ENCODE results near the gene MTM1.

Gene MTM1

DNA sequence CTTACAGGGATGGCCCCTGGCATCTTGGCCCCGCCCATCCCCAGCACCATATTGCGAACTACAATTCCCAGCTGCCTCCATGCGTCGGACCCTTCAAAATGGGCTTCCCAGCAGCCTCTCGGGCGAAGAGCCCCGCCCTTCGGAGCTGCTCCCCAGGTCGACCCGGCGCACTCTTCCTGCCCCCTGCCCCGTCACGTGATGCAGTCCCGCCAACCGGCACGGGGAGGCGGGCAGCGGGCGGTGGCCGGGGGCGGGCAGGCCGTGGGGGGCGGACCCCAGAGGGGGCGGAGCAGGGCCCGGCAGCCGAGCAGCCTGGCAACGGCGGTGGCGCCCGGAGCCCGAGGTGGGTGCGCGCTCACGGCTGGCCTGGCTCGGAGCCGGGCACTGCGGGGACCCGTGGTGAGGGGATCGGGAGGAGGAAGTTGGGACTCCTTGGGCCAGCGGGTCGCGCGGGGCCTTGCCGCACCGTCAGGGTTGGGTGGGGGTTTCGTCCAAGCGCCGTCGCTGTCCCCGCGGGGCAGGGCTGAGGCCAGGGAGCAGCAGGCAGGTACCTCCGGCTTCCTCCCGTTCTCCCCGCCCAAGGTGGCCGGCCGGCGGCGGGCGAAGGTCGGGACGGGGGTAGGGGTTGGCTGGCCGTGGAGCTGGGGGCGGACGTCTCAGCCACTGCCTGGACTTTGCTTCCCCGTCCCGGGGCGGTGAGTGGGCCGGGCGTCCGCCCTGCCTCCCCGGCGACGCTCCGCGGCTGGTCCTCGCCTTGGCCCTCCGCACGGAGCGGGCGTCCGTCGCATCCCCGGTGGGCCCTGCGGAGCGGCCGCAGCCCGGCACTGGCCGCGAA lies at the start of gene MTM1:
Gene MTM1 (plus strand): TSS at position 302 of the 835 bp plus-strand sequence. CDS start 23,994 bp downstream, outside the sequence.
- DNase-seq = peak; percentile 95

GRCh38 chrX:150522494-150522893 lies 45.9 kb upstream of the MTM1 start:
- no peak for DNase-seq

DNA sequence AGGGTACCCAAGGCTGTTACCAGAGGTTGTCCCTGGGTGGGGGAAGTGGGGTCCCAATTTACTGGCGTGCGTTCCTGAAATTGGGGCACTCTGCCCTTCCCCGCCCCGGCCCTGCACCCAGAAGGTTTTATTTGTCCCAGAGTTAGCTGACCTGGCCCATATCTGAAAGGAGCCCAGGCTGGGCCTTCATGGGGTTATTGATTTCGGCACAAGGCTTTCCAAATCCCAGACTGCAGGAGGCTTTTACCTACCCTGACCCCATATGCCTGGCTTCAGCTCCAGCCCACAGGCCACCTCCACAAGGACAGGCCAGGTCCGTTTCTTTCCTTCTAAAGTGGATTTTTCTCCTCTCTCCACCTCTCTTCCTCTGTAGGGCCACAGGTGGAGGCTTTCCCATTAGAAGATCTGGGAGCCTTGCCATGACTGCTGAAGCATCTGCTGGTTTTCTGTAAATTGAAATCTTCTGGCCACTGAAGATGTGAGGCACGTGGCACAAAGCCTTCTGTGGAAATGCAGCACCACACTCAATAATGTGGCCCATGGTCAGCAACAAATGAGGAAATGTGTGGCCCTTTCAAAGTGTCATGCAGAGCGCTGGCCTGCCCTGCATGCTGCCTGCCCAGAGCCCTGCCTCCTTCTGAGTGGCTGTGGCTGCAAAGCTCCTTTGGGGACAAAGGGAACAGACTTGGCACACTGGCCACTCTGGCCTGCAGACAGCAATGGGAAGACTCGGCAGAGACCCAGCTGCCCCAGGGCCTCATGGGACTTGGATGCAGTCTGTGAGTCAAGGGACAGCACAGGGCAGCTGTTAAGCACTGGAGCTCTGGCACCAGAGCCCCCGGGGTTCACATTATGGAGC lies 43.1 kb upstream of the MTM1 start:
- no peak for DNase-seq

GRCh38 chrX:150526692-150527091 lies 41.7 kb upstream of the MTM1 start:
- no peak for DNase-seq

DNA sequence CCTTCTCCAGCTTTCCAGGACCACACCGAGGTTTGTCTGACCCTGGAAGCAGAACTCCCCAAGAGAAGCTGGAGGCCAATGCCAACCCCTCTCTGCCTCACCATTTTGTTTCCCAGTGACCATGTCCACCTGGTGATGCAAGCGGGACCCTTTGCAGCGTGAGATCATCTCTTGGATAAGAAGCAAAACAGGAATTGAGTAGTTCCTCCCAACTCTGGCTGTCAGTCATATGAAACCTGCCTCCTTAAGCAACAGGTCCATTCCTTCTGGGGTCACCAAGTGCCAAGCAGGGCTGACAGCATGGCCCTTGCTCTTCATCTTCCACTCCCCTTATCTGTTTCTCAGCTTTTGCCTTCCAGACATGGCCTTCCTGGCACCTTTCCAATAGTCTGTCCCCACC lies 41.3 kb upstream of the MTM1 start:
- DNase-seq = no peak

DNA sequence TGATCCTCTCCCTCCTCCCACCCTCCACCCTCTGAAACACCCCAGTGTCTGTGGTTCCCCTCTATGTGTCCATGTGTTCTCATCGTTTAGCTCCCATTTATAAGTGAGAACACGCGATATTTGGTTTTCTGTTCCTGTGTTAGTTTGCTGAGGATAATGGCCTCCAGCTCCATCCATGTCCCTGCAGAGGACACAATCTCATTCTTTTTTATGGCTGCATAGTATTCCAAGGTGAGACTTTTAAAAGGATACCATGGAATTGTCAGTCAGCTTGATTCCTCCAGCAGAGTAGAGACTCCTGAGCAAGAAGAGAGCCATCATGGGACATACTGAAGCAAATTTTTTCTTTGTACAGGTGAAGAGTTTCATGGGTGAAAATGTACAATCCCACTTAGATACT lies 38.8 kb upstream of the MTM1 start:
- no peak for DNase-seq

DNA sequence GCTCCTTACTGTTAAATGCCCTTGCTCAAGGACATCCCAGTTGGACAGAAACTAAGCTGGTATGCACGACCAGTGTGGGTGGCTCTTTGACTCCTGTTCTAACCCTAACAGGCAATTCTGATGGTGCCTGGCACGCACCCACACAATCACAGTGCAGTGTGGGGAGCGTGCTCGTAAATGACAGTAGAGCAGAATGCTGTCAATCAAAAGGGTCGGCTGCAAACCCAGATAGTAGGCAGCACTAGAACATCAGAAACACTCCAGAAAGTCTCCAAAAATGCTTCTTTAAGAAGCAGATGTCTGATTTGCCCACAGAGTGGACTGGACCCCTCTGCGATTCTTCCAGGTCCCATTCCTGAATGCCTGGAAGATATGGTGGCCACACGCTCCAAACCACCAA lies 37.6 kb upstream of the MTM1 start:
- no peak for DNase-seq

DNA sequence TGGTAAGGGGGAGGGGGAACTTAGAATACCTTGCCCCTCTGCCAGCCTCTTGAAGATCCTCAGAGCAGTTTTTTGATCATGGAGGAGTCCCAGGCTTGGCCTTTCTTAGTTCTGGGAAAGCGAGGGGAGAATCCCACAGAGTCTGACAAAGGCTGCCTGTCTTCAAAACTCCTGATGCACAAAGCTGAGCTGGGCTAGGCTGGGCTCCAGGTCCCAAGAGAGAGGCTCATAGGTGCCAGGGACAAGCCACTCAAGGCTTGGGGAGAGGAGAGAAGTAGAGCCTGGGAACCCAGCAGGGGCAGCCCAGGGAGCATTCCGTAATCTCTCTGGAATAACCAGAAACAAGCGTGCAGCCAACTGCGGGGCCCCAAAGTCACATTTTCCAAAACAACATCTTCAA lies 37.0 kb upstream of the MTM1 start:
- DNase-seq = no peak

DNA sequence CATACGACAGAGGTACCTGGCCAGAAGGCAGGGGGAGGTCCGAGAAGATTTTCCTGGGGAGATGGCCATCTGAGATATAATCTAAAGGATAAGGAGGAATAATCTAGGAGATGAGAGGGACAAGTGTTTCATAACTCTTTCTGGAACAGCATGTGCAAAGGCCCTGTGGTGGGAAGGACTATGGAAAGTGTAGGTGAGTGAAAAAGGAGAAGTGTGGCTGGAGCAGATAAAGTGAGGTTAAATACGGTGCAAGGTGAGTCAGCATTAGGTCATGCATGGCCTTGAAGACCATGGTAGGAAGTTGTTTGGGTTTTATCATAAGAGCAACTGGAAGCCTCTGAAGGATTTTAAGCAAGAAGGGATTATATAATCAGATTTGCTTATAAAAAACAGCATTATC lies 34.6 kb upstream of the MTM1 start:
- no peak for DNase-seq

DNA sequence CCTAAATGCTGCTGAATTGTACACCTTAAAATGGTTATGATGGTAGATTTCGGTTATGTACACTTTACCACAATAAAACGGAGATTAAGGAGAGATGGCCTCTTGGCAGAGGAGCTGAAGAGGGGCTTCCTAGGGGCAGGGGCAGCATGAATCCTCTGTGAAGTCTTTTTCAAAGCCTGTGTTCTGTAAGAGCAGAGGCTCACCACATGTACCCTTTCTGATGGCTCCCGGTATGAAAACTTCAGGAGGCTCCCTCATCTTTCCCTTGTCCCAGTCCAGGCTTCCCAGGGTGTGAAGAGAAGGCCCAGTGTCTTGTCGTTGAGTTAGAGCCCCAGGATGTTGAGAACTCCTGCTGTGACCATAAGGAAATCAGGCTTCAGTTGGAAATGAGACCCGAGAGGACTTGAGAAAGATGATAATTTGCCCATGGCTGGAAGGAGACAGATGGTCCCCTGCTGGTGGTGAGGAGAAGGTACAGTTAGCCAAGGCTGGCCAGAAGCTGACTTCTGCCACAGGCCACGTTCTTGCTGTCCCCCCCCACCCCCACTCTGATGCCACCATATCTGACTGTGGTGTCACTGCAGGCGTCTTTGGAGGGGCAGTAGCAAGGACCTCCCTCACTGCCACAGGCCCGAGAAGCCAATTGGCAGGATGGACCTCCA lies 31.8 kb upstream of the MTM1 start:
- DNase-seq = no peak

DNA sequence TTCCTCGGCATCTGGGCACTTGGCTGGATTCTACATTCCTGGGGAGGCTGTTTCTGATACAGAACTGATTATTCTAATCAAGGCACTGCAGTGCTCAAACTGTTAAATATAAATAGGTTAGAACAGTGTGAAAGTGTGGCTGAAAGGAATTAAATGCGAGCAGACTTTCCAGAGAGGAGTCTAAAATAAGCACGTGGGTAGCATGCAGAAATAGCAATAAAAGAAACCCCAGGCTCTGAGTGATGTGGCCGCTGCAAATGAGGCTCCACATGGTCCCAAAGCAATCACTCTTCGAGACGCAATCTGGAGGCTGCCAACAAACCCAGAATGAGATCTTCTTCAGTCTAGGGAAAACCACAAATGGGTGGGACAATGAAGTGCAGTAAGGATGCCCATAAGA lies 30.6 kb upstream of the MTM1 start:
- DNase-seq = no peak

- DNase-seq = no peak
These were observed 27.5 kb upstream of the MTM1 start for GRCh38 chrX:150540965-150541364.

DNA sequence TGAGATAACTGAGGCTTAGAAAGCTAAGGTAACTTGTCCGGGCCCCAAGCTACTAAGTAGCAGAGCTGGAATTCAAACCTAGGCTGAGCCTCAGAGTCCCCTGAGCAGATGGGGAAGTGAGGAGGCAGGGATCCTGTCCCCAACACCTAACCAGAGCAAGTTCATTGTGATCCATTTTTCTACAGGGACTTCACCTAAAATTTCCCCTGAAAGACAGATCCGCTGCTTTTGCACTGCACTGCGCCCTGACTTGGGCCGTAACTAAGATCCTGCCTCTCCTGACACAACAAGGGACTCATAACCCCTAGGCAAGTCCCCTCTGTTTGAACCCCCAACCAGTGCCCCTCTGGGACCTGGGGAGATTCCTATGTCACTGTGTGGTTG lies 25.6 kb upstream of the MTM1 start:
- no peak for DNase-seq

DNA sequence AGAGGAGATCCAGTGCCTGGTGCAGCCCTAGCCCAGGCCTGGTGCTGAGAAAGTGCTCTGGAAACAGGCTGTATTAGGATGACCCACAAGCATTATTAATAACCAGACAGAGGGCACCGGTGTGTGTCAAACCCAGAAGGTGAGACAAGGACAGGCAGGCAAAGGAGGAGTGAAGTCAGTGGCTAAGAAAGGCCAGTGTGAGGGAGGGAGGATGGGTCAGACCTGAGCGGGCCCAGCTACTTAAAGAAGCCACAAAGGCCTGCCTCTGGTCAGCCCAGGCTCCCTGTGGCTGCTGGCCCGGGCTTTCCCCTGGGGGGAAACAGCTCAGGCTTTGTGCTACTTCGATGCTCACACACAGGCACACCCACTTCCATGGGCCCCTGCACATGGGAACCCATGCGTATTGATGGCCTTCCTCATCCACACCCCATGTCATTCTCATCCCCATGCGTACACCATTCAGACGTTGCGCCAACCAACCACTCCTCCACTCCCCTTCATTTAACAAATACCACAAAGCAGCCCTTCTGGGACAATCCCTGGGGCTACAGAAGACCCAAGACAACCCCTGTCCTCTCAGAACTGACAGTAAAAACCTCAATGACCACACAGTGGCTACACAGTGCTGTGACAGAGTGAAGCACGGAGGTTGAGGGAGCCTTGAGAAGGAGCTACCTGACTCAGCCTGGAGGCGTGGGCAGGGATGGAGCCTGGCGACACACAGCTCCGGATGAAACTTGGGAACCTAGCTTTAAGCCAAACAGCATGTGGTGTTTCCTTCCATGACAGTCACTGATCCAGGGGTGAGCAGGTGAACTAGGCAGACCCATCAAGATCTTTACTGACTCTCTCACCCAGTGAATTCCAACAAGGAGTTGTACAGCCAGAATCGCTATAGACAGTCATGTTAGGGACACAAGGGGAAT lies 24.9 kb upstream of the MTM1 start:
- DNase-seq = no peak

DNA sequence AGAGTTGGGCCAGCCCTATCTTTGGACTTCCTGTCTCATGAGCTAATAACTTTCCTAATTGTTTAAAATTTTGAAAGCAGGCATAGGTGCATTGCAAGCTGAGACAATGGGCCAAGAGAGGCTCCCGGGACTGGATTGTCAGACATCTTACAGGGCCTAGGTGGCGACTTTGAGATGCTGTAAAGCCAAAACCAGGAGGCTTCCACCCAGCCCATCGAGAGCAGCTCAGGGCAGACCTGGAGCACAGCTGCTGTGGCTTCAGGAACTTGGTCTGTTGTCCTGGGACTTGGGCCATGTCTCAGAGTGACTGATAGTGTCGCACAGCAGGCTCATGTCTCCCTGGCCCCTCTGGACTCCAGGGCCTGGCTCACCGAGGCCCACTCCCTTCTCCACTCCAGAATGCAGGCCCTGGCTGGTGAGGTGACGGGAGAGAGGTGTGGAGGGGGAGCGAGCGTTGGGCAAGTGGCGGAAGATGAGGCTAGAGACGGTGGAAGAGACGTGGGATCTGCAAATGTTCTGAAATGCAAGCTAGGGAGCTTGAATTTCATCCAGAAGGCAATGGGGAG lies 24.1 kb upstream of the MTM1 start:
- DNase-seq = no peak

DNA sequence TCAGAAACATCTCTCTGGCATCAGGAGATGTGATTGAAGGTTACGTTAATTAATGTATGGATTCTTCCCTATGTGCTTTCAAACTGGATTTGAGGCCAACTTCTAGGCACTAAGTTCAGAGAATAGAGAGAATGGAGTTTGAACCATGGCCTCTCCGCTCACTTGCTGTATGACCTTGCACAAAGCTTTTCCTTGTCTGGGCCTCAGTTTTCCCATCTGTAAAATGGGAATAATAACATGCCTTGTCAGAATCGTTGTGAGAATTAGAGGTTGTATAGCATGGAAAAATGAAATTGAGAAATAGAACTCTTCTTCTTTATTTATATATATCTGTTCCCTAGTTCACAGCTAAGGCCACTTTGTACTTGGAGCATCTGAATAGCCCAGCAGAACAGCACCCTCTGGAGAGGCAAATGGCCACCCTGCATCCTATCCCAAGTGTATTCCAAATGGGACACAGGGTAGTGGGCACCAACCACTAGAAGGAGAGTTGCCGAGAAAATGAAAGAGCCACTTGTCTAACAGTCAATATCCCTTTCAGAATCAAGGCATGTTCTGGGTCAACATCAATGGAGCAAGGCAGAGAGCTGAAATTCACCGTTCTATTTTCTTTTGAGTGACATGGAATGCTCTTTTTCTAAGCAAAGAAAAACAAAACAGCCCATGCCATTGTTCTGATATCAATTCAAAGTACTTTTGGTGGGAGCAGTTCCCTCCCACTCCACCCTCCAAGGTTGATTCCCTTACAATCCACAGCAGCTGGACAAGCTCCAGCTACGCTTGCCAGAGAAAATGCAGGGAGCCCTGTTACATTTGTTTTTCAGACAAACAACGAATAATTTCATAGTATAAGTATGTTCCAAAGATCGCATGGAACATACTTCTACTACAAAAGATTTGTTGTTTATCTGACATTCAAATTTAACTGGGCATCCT lies 23.3 kb upstream of the MTM1 start:
- no peak for DNase-seq

DNA sequence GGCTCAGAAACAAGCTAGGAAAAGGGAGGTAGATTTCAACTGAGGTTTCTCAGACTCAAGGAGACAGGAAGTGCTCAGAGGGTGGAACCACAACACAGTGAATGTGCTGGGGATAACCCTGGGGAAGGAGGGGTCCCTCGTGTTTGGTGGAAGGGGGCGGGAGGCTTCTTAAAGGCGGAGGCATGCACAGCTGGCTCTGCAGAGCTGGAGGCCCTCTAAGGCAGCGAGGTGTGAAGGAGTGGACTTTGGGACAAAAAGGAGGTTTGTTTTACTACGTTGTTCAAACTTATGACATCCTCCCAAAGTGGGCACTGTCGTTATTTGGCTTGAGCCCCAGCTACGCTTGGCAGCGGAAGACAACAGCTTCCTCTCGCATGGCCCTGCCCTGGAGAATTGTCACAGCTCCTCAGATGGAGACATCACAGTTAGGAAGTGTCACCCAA lies 21.7 kb upstream of the MTM1 start:
- no peak for DNase-seq

GRCh38 chrX:150547375-150548115 lies 20.9 kb upstream of the MTM1 start:
- peak; percentile 74 for DNase-seq

- DNase-seq = no peak
These were observed 20.2 kb upstream of the MTM1 start for GRCh38 chrX:150548251-150548650.

DNA sequence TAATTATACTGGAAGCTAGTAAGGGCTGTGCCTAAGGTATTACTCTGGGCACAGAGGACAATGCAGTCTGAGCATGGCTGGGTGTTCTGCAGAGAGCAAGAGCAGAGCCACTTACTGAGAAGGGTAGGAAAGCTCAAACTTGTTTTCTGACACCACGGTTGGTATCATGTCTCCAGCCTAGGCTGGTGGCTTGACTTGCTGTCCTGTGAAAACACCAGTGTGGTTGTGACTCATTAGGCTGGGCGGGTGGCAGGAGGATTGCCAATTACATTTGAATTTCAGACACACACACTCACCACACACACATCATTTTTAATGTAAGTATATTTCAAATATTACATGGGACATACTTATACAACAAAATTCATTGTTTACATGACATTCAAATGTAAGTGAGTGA lies 19.7 kb upstream of the MTM1 start:
- DNase-seq = no peak
